GM12878 (cell line): ENCODE results near the gene POLR3A. TPM values are rescaled to one million over a fixed set of nuclear protein-coding genes. Genes with fewer than 3 reads are reported as not detected.

ENCODE experiments used
- ATAC-seq: fragments of 200-7000 bp; cut with Tn5 transposase; 3 replicates; pipeline ENCODE4 v1.9.1; 2020; ENCODE audit warnings: mild to moderate bottlenecking, moderate library complexity
- BruUV-seq: library from RNA; stranded (reverse); fragments of 400-500 nt; replicated peaks from 2 replicates; lab custom pipeline; 2021; lab: Mats Ljungman, UMichigan
- CTCF ChIA-PET: fragments of 300-600 bp; sonication (Branson Sonifier 250); formaldehyde crosslinking; extraction: SDS; loops from one replicate; lab custom pipeline; 2021; ENCODE audit warnings: inconsistent platforms; lab: Yijun Ruan, JAX
- POLR2A ChIA-PET: fragments of 350-600 bp; formaldehyde crosslinking; extraction: SDS; loops from one replicate; lab custom pipeline; 2021; ENCODE audit warnings: inconsistent platforms; lab: Charles Lee
- RAD21 ChIA-PET: fragments of 300-600 bp; sonication (Branson Sonifier 250); formaldehyde crosslinking; loops from one replicate; lab custom pipeline; 2023; ENCODE audit warnings: antibody characterized with exemption; ENCODE audit not compliant: unreplicated experiment; lab: Charles Lee
- SMC1A ChIA-PET: fragments of 300-600 bp; sonication (Branson Sonifier 250); formaldehyde crosslinking; loops from one replicate; lab custom pipeline; 2023; ENCODE audit not compliant: unreplicated experiment, uncharacterized antibody; lab: Charles Lee
- DNase-seq: peaks from one replicate; pipeline ENCODE4 v3.0.0-alpha.2; 2011; ENCODE audit warnings: low read depth, low spot score
- FAIRE-seq: peaks from 3 replicates; lab custom pipeline; 2011; peaks lifted over from hg19 to GRCh38; lab: Jason Lieb, UNC
- H2AFZ ChIP-seq: 2 replicates; pipeline ENCODE4 v1.6.0; 2011; ENCODE audit warnings: low read depth, low read length, control low read depth; ENCODE audit not compliant: control insufficient read depth
- H3K27ac ChIP-seq: 2 replicates; pipeline ENCODE4 v1.5.1; 2011; ENCODE audit warnings: control low read depth; ENCODE audit not compliant: control insufficient read depth, insufficient read depth
- H3K27me3 ChIP-seq, 2 experiments: replicated peaks in 1 of 2; 2 replicates each; pipeline versions ENCODE4 v1.6.0 to v1.6.1; 2011; ENCODE audit warnings: low read length in 1 of 2; ENCODE audit not compliant: control insufficient read depth in 2 of 2, insufficient read depth in 2 of 2
- H3K36me3 ChIP-seq, 2 experiments: 2 replicates each; pipeline ENCODE4 v1.5.1; 2011; ENCODE audit warnings: low read length in 1 of 2; ENCODE audit not compliant: control insufficient read depth in 2 of 2, insufficient read depth in 2 of 2
- H3K4me1 ChIP-seq: 2 replicates; pipeline ENCODE4 v1.6.1; 2011; ENCODE audit warnings: mild to moderate bottlenecking, low read length, moderate library complexity, mixed read lengths; ENCODE audit not compliant: control insufficient read depth, insufficient read depth
- H3K4me2 ChIP-seq: 2 replicates; pipeline ENCODE4 v1.6.0; 2011; ENCODE audit warnings: control low read depth; ENCODE audit not compliant: control insufficient read depth, insufficient read depth
- H3K4me3 ChIP-seq: fragments of 200-600 bp; sonication (generic); 2 replicates; pipeline ENCODE4 v1.5.1; 2016
- H3K79me2 ChIP-seq: 2 replicates; pipeline ENCODE4 v1.6.0; 2011; ENCODE audit warnings: low read length; ENCODE audit not compliant: control insufficient read depth, insufficient read depth
- H3K9ac ChIP-seq: 2 replicates; pipeline ENCODE4 v1.8.0; 2011; ENCODE audit warnings: low read length, control low read depth, mixed read lengths; ENCODE audit not compliant: control insufficient read depth, insufficient read depth
- H3K9me3 ChIP-seq: replicated peaks from 3 replicates; pipeline ENCODE4 v1.5.1; 2011; ENCODE audit warnings: mild to moderate bottlenecking, low read length; ENCODE audit not compliant: control insufficient read depth, insufficient read depth
- H4K20me1 ChIP-seq: 2 replicates; pipeline ENCODE4 v1.6.0; 2011; ENCODE audit not compliant: control insufficient read depth, insufficient read depth
- CREB1 ChIP-seq: IDR thresholded peaks from 2 replicates; pipeline ENCODE4 v1.6.1; 2012; ENCODE audit warnings: low read depth, mild to moderate bottlenecking, inconsistent platforms
- FOS ChIP-seq: IDR thresholded peaks from 3 replicates; pipeline ENCODE4 v1.6.1; 2011; ENCODE audit warnings: borderline replicate concordance; ENCODE audit not compliant: insufficient read length; ENCODE audit errors: extremely low read depth
- GABPA ChIP-seq: IDR thresholded peaks from 2 replicates; pipeline ENCODE4 v1.6.1; 2014; ENCODE audit warnings: antibody characterized with exemption, low read depth, mild to moderate bottlenecking, inconsistent platforms
- MTA3 ChIP-seq: IDR thresholded peaks from 2 replicates; pipeline ENCODE4 v1.6.1; 2012; ENCODE audit warnings: low read length, inconsistent platforms, borderline replicate concordance
- NBN ChIP-seq: fragments of 450-650 bp; IDR thresholded peaks from 2 replicates; pipeline ENCODE4 v1.6.1; 2016
- PRDM15 ChIP-seq: fragments of 450-650 bp; formaldehyde crosslinking; IDR thresholded peaks from 2 replicates; pipeline ENCODE4 v1.4.0; 2020; ENCODE audit warnings: mild to moderate bottlenecking, moderate library complexity
- SREBF2 ChIP-seq: IDR thresholded peaks from 2 replicates; pipeline ENCODE4 v1.6.1; 2012; ENCODE audit warnings: mild to moderate bottlenecking, low read length
- WGBS: methylation state at CpG from one replicate; pipeline ENCODE4 v1.1.6; 2016; ENCODE audit warnings: low lambda C conversion rate; ENCODE audit not compliant: insufficient replicate concordance, insufficient coverage; ENCODE audit errors: missing lambda C conversion rate; 5-methylcytosine and 5-hydroxymethylcytosine counted together
- in situ Hi-C: fragments of 300-500 bp; cut with MboI; formaldehyde crosslinking; loops from 9 replicates; pipeline ENCODE4 v1.14.3; 2018; ENCODE audit warnings: mixed read lengths
- intact Hi-C: fragments of 100-400 bp; cut with micrococcal nuclease; formaldehyde crosslinking; loops from one replicate; pipeline ENCODE4 v1.14.2; 2022; ENCODE audit not compliant: unreplicated experiment
- polyA plus RNA-seq, 11 experiments: library from polyadenylated mRNA; depleted of rRNA in 4 of 11; unstranded in 6 of 11; stranded (reverse) in 5 of 11; fragments of >200 nt; fragmentation: Nextera tagmentation in 4 of 11; fragmentation: Illumina TruSeq in 1 of 11; extraction: Ambion mirVana in 4 of 11; extraction: Trizol in 1 of 11; gene quantifications; 1 replicate in 1 of 11; 2 replicates in 10 of 11; pipeline versions ENCODE4 v1.2.1 to v1.2.3, GENCODE V29; 2011 to 2016; ENCODE audit warnings: inconsistent platforms in 2 of 11, missing spikeins in 2 of 11, low read depth in 1 of 11
- small RNA-seq: library from RNA; depleted of rRNA; stranded (forward); fragments of <200 nt; gene quantifications from one replicate; pipeline ENCODE3, GENCODE V24; 2014
- total RNA-seq, 4 experiments: library from RNA; depleted of rRNA in 3 of 4; stranded (reverse); fragments of >200 nt in 3 of 4; fragmentation: Illumina TruSeq in 1 of 4; extraction: Trizol in 1 of 4; gene quantifications; 2 replicates each; pipeline versions ENCODE4 v1.2.1 to v1.2.3, GENCODE V29; 2013 to 2021

POLR3A gene
- total and polyA plus RNA-seq, 10 of the 15 experiments (the other 5 are each of a cell fraction or from before 2014, with no cell fraction given): 5.4 to 20.4 (median 14.4) TPM

GRCh38 chr10:77920495-77920894 lies 108.8 kb downstream of the POLR3A start (continued):
- TF ChIP-seq PRDM15 (no peak), FOS (no peak), SREBF2 (no peak), CREB1 (no peak), GABPA (no peak)

GRCh38 chr10:77919713-77920108 lies 109.6 kb downstream of the POLR3A start:
- Histone ChIP-seq H4K20me1 (no peaks in the 10 kb centered on the region), H3K27me3 (no peaks in the 10 kb centered on the region), H3K4me1 (no peaks in the 10 kb centered on the region; the same call in 1 of the 2 replicates), H3K4me2 (no peak overlapping the region), H3K36me3 (no peaks in the 10 kb centered on the region), H2AFZ (no peak overlapping the region), H3K4me3 (no peak overlapping the region), H3K9ac (no peak overlapping the region), H3K79me2 (no peaks in the 10 kb centered on the region), H3K9me3 (no peaks in the 10 kb centered on the region), H3K27ac (no peak overlapping the region)
- POLR2A ChIA-PET: interaction anchor here (1.2 kb wide), 1 partner anchor 9 kb away, joined by 3 read pairs; no protein-coding TSS in a partner anchor
- no peak for TF ChIP-seq FOS
- no peak for TF ChIP-seq MTA3
- no peak for TF ChIP-seq NBN
- in situ Hi-C loops (no loop called here), intact Hi-C loops (no loop called here)
- no TSS peak for BruUV-seq
- ATAC-seq: no peak; the same call in 2 of the 3 replicates
- RAD21 ChIA-PET: interaction anchor here (0.6 kb wide), 1 partner anchor 23 kb away, joined by 3 read pairs; no protein-coding TSS in a partner anchor
- SMC1A ChIA-PET: interaction anchor here (0.5 kb wide), 1 partner anchor 12 kb away, joined by 3 read pairs; no protein-coding TSS in a partner anchor
- 93% methylated on average over 4 of the region's 4 CpGs for WGBS
- CTCF ChIA-PET: no interaction called here
- no peak for FAIRE-seq
- DNase-seq: no peak

Small RNA genes within 50 kb of the gene (small RNA-seq; reads per million reads assigned to genes)
- gene RF00017: not detected

Other genes starting within 250 kb of the POLR3A start
- 2.4 and 2.8 TPM in 2 replicates for gene DLG5, start 102.8 kb downstream of the POLR3A start, total RNA-seq (2014; rRNA removed)
- gene DLG5, start 102.8 kb downstream of the POLR3A start, total RNA-seq (2014; rRNA removed; fragmentation: Illumina TruSeq; extraction: Trizol): 2.3 and 2.7 TPM in 2 replicates
- gene DLG5, start 102.8 kb downstream of the POLR3A start, total RNA-seq (2021): 5.4 and 6.6 TPM in 2 replicates
- 4.3 and 4.4 TPM in 2 replicates for gene DLG5, start 102.8 kb downstream of the POLR3A start, polyA plus RNA-seq (2011; rRNA removed)
- 2.7 and 3.6 TPM in 2 replicates for gene DLG5, start 102.8 kb downstream of the POLR3A start, polyA plus RNA-seq (2014; fragmentation: Illumina TruSeq; extraction: Trizol)
- gene DLG5, start 102.8 kb downstream of the POLR3A start, polyA plus RNA-seq (2014; fragmentation: Nextera tagmentation; extraction: Ambion mirVana): under 1 TPM; 0.18 to 0.22 TPM
- 3.7 and 5.3 TPM in 2 replicates for gene DLG5, start 102.8 kb downstream of the POLR3A start, polyA plus RNA-seq (2014; rRNA removed)
- gene DLG5, start 102.8 kb downstream of the POLR3A start, polyA plus RNA-seq (2016; fragmentation: Nextera tagmentation; extraction: Ambion mirVana): under 1 TPM; 0.55 to 0.88 TPM
- gene RPS24, start 4.3 kb upstream of the POLR3A start, total RNA-seq (2014; rRNA removed): 2,411 and 2,802 TPM in 2 replicates
- 6,566 and 6,639 TPM in 2 replicates for gene RPS24, start 4.3 kb upstream of the POLR3A start, total RNA-seq (2014; rRNA removed; fragmentation: Illumina TruSeq; extraction: Trizol)
- 1,928 and 2,010 TPM in 2 replicates for gene RPS24, start 4.3 kb upstream of the POLR3A start, total RNA-seq (2021)
- 4,949 and 6,080 TPM in 2 replicates for gene RPS24, start 4.3 kb upstream of the POLR3A start, polyA plus RNA-seq (2011; rRNA removed)
- 7,285 and 11,010 TPM in 2 replicates for gene RPS24, start 4.3 kb upstream of the POLR3A start, polyA plus RNA-seq (2014; fragmentation: Illumina TruSeq; extraction: Trizol)
- gene RPS24, start 4.3 kb upstream of the POLR3A start, polyA plus RNA-seq (2014; fragmentation: Nextera tagmentation; extraction: Ambion mirVana): 1,000 to 10,000 TPM; 2,040 to 2,048 TPM
- gene RPS24, start 4.3 kb upstream of the POLR3A start, polyA plus RNA-seq (2014; rRNA removed): 3,560 and 4,462 TPM in 2 replicates
- gene RPS24, start 4.3 kb upstream of the POLR3A start, polyA plus RNA-seq (2016; fragmentation: Nextera tagmentation; extraction: Ambion mirVana): 1,000 to 10,000 TPM; 1,343 to 1,367 TPM